Measurements from ENCODE around the gene KLHL26.

- TF ChIP-seq CTCF (IDR thresholded peaks at IDR 0.05; ENCODE audit: insufficient read depth, low read length, poor library complexity, severe bottlenecking) (no peak), EZH2phosphoT487 (conservative IDR thresholded peaks at IDR 0.05; ENCODE audit: low read length) (no peak)
These were observed 13.7 kb downstream of the KLHL26 start for GRCh38 chr19:18650468-18651041.

Data from SU-DHL-6 (cell line).